ENCODE data around the gene WDR45. TPM values are rescaled to one million over a fixed set of nuclear protein-coding genes. Genes with fewer than 3 reads are reported as not detected.

The WDR45 gene
- total RNA-seq, 1 experiment from 2014 or later, result 31.5 TPM

- Histone ChIP-seq H4K20me1 (ENCODE audit: control insufficient read depth, insufficient read depth, insufficient read length) (no peaks in the 10 kb centered on the region), H2BK5ac (ENCODE audit: insufficient read length, low read length) (peak overlapping the region; percentile 73), H3T11ph (ENCODE audit: low read length) (no peak overlapping the region), H2BK12ac (ENCODE audit: insufficient read length, low read depth, low read length) (no peak overlapping the region), H3K27me3 (ENCODE audit: insufficient read depth, low read length) (no peaks in the 10 kb centered on the region), H3K27ac (ENCODE audit: insufficient read length, low read depth, low read length) (peak overlapping the region; percentile 98), H2AFZ (ENCODE audit: low read length) (no peak overlapping the region), H2BK15ac (ENCODE audit: low read depth, low read length) (no peak overlapping the region), H3K4ac (ENCODE audit: low read depth, low read length) (no peak overlapping the region), H3K23me2 (ENCODE audit: insufficient read length, low read depth, low read length, poor library complexity, severe bottlenecking) (peaks cover 7% of the 10 kb centered on the region), H3K18ac (ENCODE audit: insufficient read length, low read depth, low read length) (peak overlapping the region; percentile 34), H3K4me1 (ENCODE audit: insufficient read depth, low read length) (peaks cover 5% of the 10 kb centered on the region), H3K79me1 (ENCODE audit: insufficient read depth, low read depth, low read length, poor library complexity, severe bottlenecking) (peaks cover 8% of the 10 kb centered on the region), H4K91ac (ENCODE audit: insufficient read length, low read depth, low read length) (no peak overlapping the region), H3K56ac (ENCODE audit: insufficient read length, low read depth, low read length) (no peak overlapping the region), H2AK5ac (ENCODE audit: insufficient read length, low read length) (no peak overlapping the region), H3K23ac (ENCODE audit: insufficient read length, low read depth, low read length) (no peak overlapping the region), H4K5ac (ENCODE audit: insufficient read length, low read depth, low read length) (peak overlapping the region; percentile 65), H3K14ac (ENCODE audit: insufficient read depth, low read length) (no peak overlapping the region), H4K8ac (replicated peaks; ENCODE audit: insufficient read length, low read depth, low read length) (no peak overlapping the region), H3K9me3 (ENCODE audit: control insufficient read depth, low read depth, low read length) (no peaks in the 10 kb centered on the region), H3K4me2 (ENCODE audit: insufficient read depth, insufficient read length, low read length) (peak overlapping the region; percentile 96), H2BK20ac (ENCODE audit: low read depth, low read length, poor library complexity, severe bottlenecking) (no peak overlapping the region), H3K79me2 (ENCODE audit: insufficient read depth, low read length) (peaks cover 12% of the 10 kb centered on the region; the same call in 1 of the 2 replicates), H2BK120ac (ENCODE audit: low read depth, low read length, poor library complexity, severe bottlenecking) (no peak overlapping the region), H3K9ac (ENCODE audit: extremely low read depth, insufficient read length, low read length) (peak overlapping the region; percentile 57)
- Mint-ChIP-seq H3K36me3 (ENCODE audit: insufficient read depth in 1 of 3, low read depth in 3 of 3) (peaks cover 29 to 42% (median 40%) of the 10 kb centered on the region in 3 experiments), H3K4me1 (peaks cover 21 to 22% of the 10 kb centered on the region in 2 experiments), H3K27me3 (ENCODE audit: low read depth) (no peaks in the 10 kb centered on the region), H3K9me3 (peaks cover 66 to 68% of the 10 kb centered on the region in 2 experiments), H3K27ac (peak overlapping the region; percentile 97 to 100 (median 98)), H3K4me3 (peak overlapping the region; percentile 90 to 96)
- DNase-seq, result no peak
- TF ChIP-seq CTCF (conservative IDR thresholded peaks at IDR 0.05), result no peak
- no CpG with 5 or more reads among the region's 7 CpGs for WGBS (ENCODE audit: extremely low coverage, insufficient read length, low lambda C conversion rate)
These were observed 39.2 kb downstream of the WDR45 start for GRCh38 chrX:49040376-49040955.

Data from H9 (cell line).